GM20000 (cell line): ENCODE results near the gene TRMT10A.
"Not testable (repeated sequence)": the region's sequence is repeated elsewhere in the genome, so short reads cannot be mapped to it uniquely, and the experiment has no call there.

ENCODE experiments used
- DNase-seq: peaks from one replicate; pipeline ENCODE4 v3.0.0; 2012; ENCODE audit warnings: low spot score
- CTCF ChIP-seq: IDR thresholded peaks from 2 replicates; pipeline ENCODE4 v1.5.1; 2012; ENCODE audit warnings: mild to moderate bottlenecking, control low read depth; ENCODE audit errors: extremely low read depth, missing control alignments

TRMT10A gene

GRCh38 chr4:99540277-99540939 is 23.4 kb downstream of the TRMT10A start:
- DNase-seq, result no peak
- no peak for TF ChIP-seq CTCF

GRCh38 chr4:99537674-99538073 is 26.2 kb downstream of the TRMT10A start:
- no peak for DNase-seq
- no peak for TF ChIP-seq CTCF

- no peak for DNase-seq
- no peak for TF ChIP-seq CTCF
These were observed 27.0 kb downstream of the TRMT10A start for GRCh38 chr4:99536848-99537247.

GRCh38 chr4:99536271-99536670 is 27.6 kb downstream of the TRMT10A start:
- no peak for DNase-seq
- TF ChIP-seq CTCF, result no peak

GRCh38 chr4:99534699-99535098 is 29.1 kb downstream of the TRMT10A start:
- DNase-seq, result not testable (repeated sequence)

GRCh38 chr4:99529956-99530355 is 33.9 kb downstream of the TRMT10A start:
- no peak for DNase-seq
- TF ChIP-seq CTCF, result no peak

GRCh38 chr4:99529228-99529627 is 34.6 kb downstream of the TRMT10A start:
- no peak for DNase-seq
- no peak for TF ChIP-seq CTCF

GRCh38 chr4:99518601-99519295 is 45.1 kb downstream of the TRMT10A start:
- no peak for DNase-seq
- TF ChIP-seq CTCF, result no peak
